HepG2 (cell line): ENCODE data around the gene ATP13A3. TPM values are rescaled to one million over a fixed set of nuclear protein-coding genes. Genes with fewer than 3 reads are reported as not detected.

Source experiments
- ATAC-seq: fragments of 200-7000 bp; cut with Tn5 transposase; 3 replicates; pipeline ENCODE4 v1.9.1; 2020; ENCODE audit warnings: mild to moderate bottlenecking, moderate library complexity
- BruUV-seq: library from RNA; stranded (reverse); fragments of 400-500 nt; replicated peaks from 2 replicates; lab custom pipeline; 2021; lab: Mats Ljungman, UMichigan
- CTCF ChIA-PET: fragments of 300-600 bp; formaldehyde crosslinking; extraction: SDS; loops from one replicate; lab custom pipeline; 2021; ENCODE audit warnings: low total read pairs, inconsistent platforms, low intra/inter-chr PET ratio; lab: Yijun Ruan, JAX
- POLR2A ChIA-PET: fragments of 350-600 bp; sonication (Branson Sonifier 250); formaldehyde crosslinking; loops from one replicate; lab custom pipeline; 2020; ENCODE audit warnings: antibody characterized with exemption, inconsistent platforms; lab: Yijun Ruan, JAX
- DNase-seq: peaks from one replicate; pipeline ENCODE4 v3.0.0-alpha.2; 2015; ENCODE audit warnings: low spot score
- FAIRE-seq: peaks from 3 replicates; lab custom pipeline; 2011; peaks lifted over from hg19 to GRCh38; lab: Jason Lieb, UNC
- H2AFZ ChIP-seq: one replicate; pipeline ENCODE4 v1.6.1; 2011; ENCODE audit warnings: low read length, inconsistent platforms
- H3K27ac ChIP-seq: fragments of 300-600 bp; 3 replicates; pipeline ENCODE4 v1.8.0; 2011; ENCODE audit warnings: mixed run types, mild to moderate bottlenecking, mixed read lengths, low read length, inconsistent platforms; ENCODE audit not compliant: insufficient read depth; ENCODE audit errors: extremely low read length
- H3K27me3 ChIP-seq, 2 experiments: fragments of 200-600 bp in 1 of 2; 2 replicates in 1 of 2; 3 replicates in 1 of 2; pipeline versions ENCODE4 v1.6.0 to v1.8.0; 2011; ENCODE audit warnings: low read length in 2 of 2, mild to moderate bottlenecking in 2 of 2, moderate library complexity in 2 of 2, inconsistent platforms in 1 of 2; ENCODE audit not compliant: insufficient read depth in 2 of 2, control insufficient read depth in 1 of 2
- H3K36me3 ChIP-seq, 2 experiments: fragments of 200-600 bp in 1 of 2; replicated peaks in 1 of 2; 2 replicates in 1 of 2; 3 replicates in 1 of 2; pipeline versions ENCODE4 v1.5.1 to v1.8.0; 2011; ENCODE audit warnings: low read length in 2 of 2, inconsistent platforms in 1 of 2; ENCODE audit not compliant: insufficient read depth in 2 of 2, control insufficient read depth in 1 of 2
- H3K4me1 ChIP-seq: 2 replicates; pipeline ENCODE4 v1.5.1; 2012; ENCODE audit warnings: low read length, inconsistent platforms; ENCODE audit not compliant: insufficient read depth
- H3K4me2 ChIP-seq: 2 replicates; pipeline ENCODE4 v1.6.0; 2011; ENCODE audit warnings: low read depth, low read length, inconsistent platforms
- H3K4me3 ChIP-seq, 3 experiments: fragments of 200-600 bp in 1 of 3; sonication (generic), shearing (Covaris generic) in 1 of 3; replicated peaks in 1 of 3; 2 replicates each; pipeline ENCODE4 v1.5.1; 2011 to 2016; ENCODE audit warnings: low read length in 3 of 3, inconsistent platforms in 2 of 3, low read depth in 2 of 3, mild to moderate bottlenecking in 2 of 3, control low read depth in 1 of 3, mixed read lengths in 1 of 3; ENCODE audit not compliant: insufficient read depth in 1 of 3
- H3K79me2 ChIP-seq: one replicate; pipeline ENCODE4 v1.6.1; 2011; ENCODE audit warnings: low read length, inconsistent platforms; ENCODE audit not compliant: insufficient read depth
- H3K9ac ChIP-seq: 2 replicates; pipeline ENCODE4 v1.6.0; 2011; ENCODE audit warnings: mild to moderate bottlenecking, low read depth, low read length, inconsistent platforms; ENCODE audit not compliant: insufficient read depth
- H3K9me3 ChIP-seq: 2 replicates; pipeline ENCODE4 v1.5.1; 2012; ENCODE audit warnings: mild to moderate bottlenecking, low read length
- H4K20me1 ChIP-seq: 2 replicates; pipeline ENCODE4 v1.6.0; 2011; ENCODE audit warnings: inconsistent platforms, mild to moderate bottlenecking, low read length, moderate library complexity; ENCODE audit not compliant: insufficient read depth
- HMG20A ChIP-seq: IDR thresholded peaks from 2 replicates; pipeline ENCODE4 v1.6.1; 2016; ENCODE audit warnings: borderline replicate concordance
- KDM1A ChIP-seq: IDR thresholded peaks from 2 replicates; pipeline ENCODE4 v1.6.1; 2016; ENCODE audit warnings: missing compliant biosample characterization
- KDM2A ChIP-seq: sonication (generic); formaldehyde crosslinking; IDR thresholded peaks from 2 replicates; pipeline ENCODE4 v1.4.0; 2020; ENCODE audit warnings: low read depth, missing genetic modification reagents, borderline replicate concordance
- NR2F6 ChIP-seq, 2 experiments: IDR thresholded peaks; 2 replicates each; pipeline ENCODE4 v1.6.1; 2016; ENCODE audit warnings: antibody characterized with exemption in 1 of 2, mild to moderate bottlenecking in 1 of 2
- RFX3 ChIP-seq: IDR thresholded peaks from 2 replicates; pipeline ENCODE4 v1.6.1; 2016; ENCODE audit warnings: missing biosample characterization, missing genetic modification reagents
- SALL1 ChIP-seq: sonication (generic); formaldehyde crosslinking; IDR thresholded peaks from 2 replicates; pipeline ENCODE4 v1.8.0; 2022; ENCODE audit warnings: mild to moderate bottlenecking, missing genetic modification reagents
- SMC3 ChIP-seq: IDR thresholded peaks from 2 replicates; pipeline ENCODE4 v1.6.1; 2011; ENCODE audit warnings: low read length, improper control_type of control experiment
- SOX6 ChIP-seq, 2 experiments: fragments of 450-650 bp in 1 of 2; sonication (generic) in 1 of 2; formaldehyde crosslinking in 1 of 2; IDR thresholded peaks; 2 replicates each; pipeline versions ENCODE4 v1.4.0 to v1.6.1; 2017 to 2020; ENCODE audit warnings: antibody characterized with exemption in 1 of 2, mild to moderate bottlenecking in 1 of 2, missing genetic modification reagents in 1 of 2
- SP1 ChIP-seq, 2 experiments: fragments of 450-650 bp in 1 of 2; sonication (generic) in 1 of 2; formaldehyde crosslinking in 1 of 2; IDR thresholded peaks; 2 replicates each; pipeline versions ENCODE4 v1.4.0 to v1.6.1; 2016 to 2020; ENCODE audit warnings: missing genetic modification reagents in 1 of 2
- STAG1 ChIP-seq: sonication (generic); formaldehyde crosslinking; IDR thresholded peaks from 2 replicates; pipeline ENCODE4 v1.4.0; 2020; ENCODE audit warnings: missing genetic modification reagents
- TBX2 ChIP-seq: sonication (generic); formaldehyde crosslinking; IDR thresholded peaks from 2 replicates; pipeline ENCODE4 v1.5.0; 2020; ENCODE audit warnings: missing genetic modification reagents, mild to moderate bottlenecking, borderline replicate concordance
- ZNF501 ChIP-seq: sonication (generic); formaldehyde crosslinking; IDR thresholded peaks from 2 replicates; pipeline ENCODE4 v1.5.1; 2020; ENCODE audit warnings: mild to moderate bottlenecking, moderate library complexity, missing genetic modification reagents
- ZSCAN9 ChIP-seq: IDR thresholded peaks from 2 replicates; pipeline ENCODE4 v1.6.1; 2016; ENCODE audit warnings: borderline replicate concordance
- WGBS: methylation state at CpG from one replicate; pipeline ENCODE4 v1.1.6; 2017; ENCODE audit warnings: low lambda C conversion rate; 5-methylcytosine and 5-hydroxymethylcytosine counted together
- in situ Hi-C: cut with HindIII; loops from 2 replicates; pipeline ENCODE4 v1.10.0; 2017; ENCODE audit warnings: low pct_unique_long_range_greater_than_20kb; ENCODE audit not compliant: extremely low pct_ligation_motif_present
- intact Hi-C: fragments of 100-400 bp; cut with micrococcal nuclease; formaldehyde crosslinking; loops from one replicate; pipeline ENCODE4 v1.10.0; 2022; ENCODE audit not compliant: unreplicated experiment
- polyA plus RNA-seq, 8 experiments: library from polyadenylated mRNA; depleted of rRNA in 3 of 8; stranded (reverse) in 7 of 8; unstranded in 1 of 8; fragments of >200 nt; fragmentation: Illumina TruSeq in 4 of 8; extraction: Trizol in 4 of 8; gene quantifications; 2 replicates each; pipeline versions ENCODE4 v1.2.1 to v1.2.3, GENCODE V29; 2011 to 2016; ENCODE audit warnings: low read depth in 4 of 8, missing spikeins in 1 of 8, mixed read lengths in 1 of 8; ENCODE audit not compliant: insufficient read depth in 1 of 8
- total RNA-seq, 5 experiments: library from RNA; depleted of rRNA; stranded (reverse); fragments of >200 nt; fragmentation: Illumina TruSeq; extraction: Trizol; gene quantifications; 2 replicates each; pipeline ENCODE4 v1.2.3, GENCODE V29; 2016; ENCODE audit warnings: low read depth in 1 of 5
- TF ChIP-seq, protein P1 (sequence below): sonication (generic); formaldehyde crosslinking; IDR thresholded peaks from 2 replicates; pipeline ENCODE4 v1.4.0; 2020; ENCODE audit warnings: missing genetic modification reagents

ATP13A3 gene
- total and polyA plus RNA-seq, 2 of the 13 experiments (the other 11 are each of a cell fraction or from before 2014, with no cell fraction given): 44.9 to 80.8 TPM

GRCh38 chr3:194514626-194515025 lies 27.8 kb upstream of the ATP13A3 start:
- intact Hi-C loops (no loop called here), in situ Hi-C loops (no loop called here)
- H3K27ac ChIP-seq: no peak overlapping the region
- no peaks in the 10 kb centered on the region for H3K79me2 ChIP-seq
- H3K4me3 ChIP-seq: no peak overlapping the region
- H3K4me1 ChIP-seq: peaks cover 73% of the 10 kb centered on the region
- H3K36me3 ChIP-seq: no peaks in the 10 kb centered on the region
- ChIA-PET POLR2A (interaction anchor here (1.4 kb wide), 1 partner anchor 69 kb away, joined by 5 read pairs; no protein-coding TSS in a partner anchor), CTCF (no interaction called here)
- H2AFZ ChIP-seq: no peak overlapping the region
- ATAC-seq (peak; percentile 41; the same call in 2 of the 3 replicates), DNase-seq (no peak), FAIRE-seq (no peak)
- no peak overlapping the region for H3K9ac ChIP-seq
- H4K20me1 ChIP-seq: no peaks in the 10 kb centered on the region
- no peaks in the 10 kb centered on the region for H3K27me3 ChIP-seq
- H3K9me3 ChIP-seq: no peaks in the 10 kb centered on the region
- 48% methylated on average over 4 of the region's 4 CpGs for WGBS
- BruUV-seq: no TSS peak
- TF ChIP-seq NR2F6 (IDR thresholded peaks at IDR 0.05) (no peak), NR2F6 (CRISPR knock-in tag; IDR thresholded peaks at IDR 0.05) (0 out of 2 replicates have a peak, but pooled peaks have one; percentile 34), ZSCAN9 (CRISPR knock-in tag) (no peak), STAG1 (CRISPR knock-in tag) (peak; percentile 29), SMC3 (peak; percentile 7; the same call in 1 of the 2 replicates)
- TF ChIP-seq, protein P1, sequence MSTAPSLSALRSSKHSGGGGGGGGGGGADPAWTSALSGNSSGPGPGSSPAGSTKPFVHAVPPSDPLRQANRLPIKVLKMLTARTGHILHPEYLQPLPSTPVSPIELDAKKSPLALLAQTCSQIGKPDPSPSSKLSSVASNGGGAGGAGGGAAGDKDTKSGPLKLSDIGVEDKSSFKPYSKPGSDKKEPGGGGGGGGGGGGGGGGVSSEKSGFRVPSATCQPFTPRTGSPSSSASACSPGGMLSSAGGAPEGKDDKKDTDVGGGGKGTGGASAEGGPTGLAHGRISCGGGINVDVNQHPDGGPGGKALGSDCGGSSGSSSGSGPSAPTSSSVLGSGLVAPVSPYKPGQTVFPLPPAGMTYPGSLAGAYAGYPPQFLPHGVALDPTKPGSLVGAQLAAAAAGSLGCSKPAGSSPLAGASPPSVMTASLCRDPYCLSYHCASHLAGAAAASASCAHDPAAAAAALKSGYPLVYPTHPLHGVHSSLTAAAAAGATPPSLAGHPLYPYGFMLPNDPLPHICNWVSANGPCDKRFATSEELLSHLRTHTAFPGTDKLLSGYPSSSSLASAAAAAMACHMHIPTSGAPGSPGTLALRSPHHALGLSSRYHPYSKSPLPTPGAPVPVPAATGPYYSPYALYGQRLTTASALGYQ (CRISPR knock-in tag): no peak
- H3K4me2 ChIP-seq: no peak overlapping the region

- in situ Hi-C loops (no loop called here), intact Hi-C loops (no loop called here)
- H2AFZ ChIP-seq: no peak overlapping the region
- no TSS peak for BruUV-seq
- POLR2A ChIA-PET: interaction anchor here (1.4 kb wide), 1 partner anchor 71 kb away, joined by 5 read pairs; no protein-coding TSS in a partner anchor
- DNase-seq (peak; percentile 77), FAIRE-seq (no peak), ATAC-seq (peak; percentile 74)
- H3K4me3 ChIP-seq: no peak overlapping the region
- no peaks in the 10 kb centered on the region for H3K36me3 ChIP-seq
- peaks cover 83% of the 10 kb centered on the region for H3K4me1 ChIP-seq
- H4K20me1 ChIP-seq: no peaks in the 10 kb centered on the region
- 59% methylated on average over 5 of the region's 5 CpGs for WGBS
- no peaks in the 10 kb centered on the region for H3K9me3 ChIP-seq
- peak overlapping the region; percentile 60 for H3K27ac ChIP-seq
- no peaks in the 10 kb centered on the region for H3K79me2 ChIP-seq
- peak overlapping the region; percentile 41; the same call in 1 of the 2 replicates for H3K9ac ChIP-seq
- CTCF ChIA-PET: no interaction called here
- H3K27me3 ChIP-seq: no peaks in the 10 kb centered on the region
- H3K4me2 ChIP-seq: peak overlapping the region; percentile 48
- TF ChIP-seq TBX2 (CRISPR knock-in tag): peak; percentile 86
- TF ChIP-seq ZNF501 (CRISPR knock-in tag): no peak
- no peak for TF ChIP-seq SP1 (IDR thresholded peaks at IDR 0.05)
- TF ChIP-seq SP1 (CRISPR knock-in tag; IDR thresholded peaks at IDR 0.05): no peak
- peak; percentile 21; the same call in 1 of the 2 replicates for TF ChIP-seq KDM1A (CRISPR knock-in tag)
- TF ChIP-seq RFX3 (CRISPR knock-in tag): no peak
- no peak for TF ChIP-seq KDM2A
- TF ChIP-seq HMG20A (CRISPR knock-in tag): peak; percentile 79; the same call in 1 of the 2 replicates
- no peak for TF ChIP-seq SOX6 (IDR thresholded peaks at IDR 0.05)
- peak; percentile 90 for TF ChIP-seq SOX6 (CRISPR knock-in tag; IDR thresholded peaks at IDR 0.05)
- peak; percentile 63 for TF ChIP-seq SALL1 (CRISPR knock-in tag)
Observed at GRCh38 chr3:194512895-194513601, 26.2 kb upstream of the ATP13A3 start.
